Epithelial cell of esophagus (primary cell): ENCODE results near the gene SOX5.

Experiments
- DNase-seq: peaks from one replicate; pipeline ENCODE4 v3.0.0; 2010; ENCODE audit warnings: low read depth
- H3K4me3 ChIP-seq: 2 replicates; pipeline ENCODE4 v1.5.1; 2011; ENCODE audit warnings: mild to moderate bottlenecking, low read length, control low read depth
- TF ChIP-seq, protein P1 (sequence below): IDR thresholded peaks from 2 replicates; pipeline ENCODE4 v1.5.1; 2011; ENCODE audit warnings: low read depth, mild to moderate bottlenecking, low read length, control low read depth, inconsistent platforms; ENCODE audit not compliant: insufficient read depth; ENCODE audit errors: missing control alignments

Gene SOX5

DNA sequence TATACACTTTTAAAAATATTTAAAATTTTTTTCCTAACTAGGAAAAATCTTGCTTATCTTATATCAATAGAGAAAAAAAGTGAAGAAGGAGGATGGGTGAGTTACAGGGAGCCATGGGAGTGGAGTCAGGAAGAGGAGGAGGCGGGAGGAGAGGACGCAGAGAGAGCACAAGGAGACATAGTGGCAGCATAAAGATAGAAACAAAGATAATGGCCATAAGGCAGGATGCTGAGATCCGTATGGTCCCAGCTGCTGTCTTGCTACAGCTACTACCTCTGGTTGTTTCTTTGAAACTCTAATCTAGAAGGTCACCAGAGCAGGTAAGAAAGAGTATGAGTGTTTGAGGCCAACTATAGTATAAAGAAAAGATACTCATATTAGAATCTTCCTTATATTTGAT, 2.6 kb upstream of the SOX5 start:
- H3K4me3 ChIP-seq, result no peak overlapping the region
- no peak for DNase-seq
- TF ChIP-seq, protein P1, sequence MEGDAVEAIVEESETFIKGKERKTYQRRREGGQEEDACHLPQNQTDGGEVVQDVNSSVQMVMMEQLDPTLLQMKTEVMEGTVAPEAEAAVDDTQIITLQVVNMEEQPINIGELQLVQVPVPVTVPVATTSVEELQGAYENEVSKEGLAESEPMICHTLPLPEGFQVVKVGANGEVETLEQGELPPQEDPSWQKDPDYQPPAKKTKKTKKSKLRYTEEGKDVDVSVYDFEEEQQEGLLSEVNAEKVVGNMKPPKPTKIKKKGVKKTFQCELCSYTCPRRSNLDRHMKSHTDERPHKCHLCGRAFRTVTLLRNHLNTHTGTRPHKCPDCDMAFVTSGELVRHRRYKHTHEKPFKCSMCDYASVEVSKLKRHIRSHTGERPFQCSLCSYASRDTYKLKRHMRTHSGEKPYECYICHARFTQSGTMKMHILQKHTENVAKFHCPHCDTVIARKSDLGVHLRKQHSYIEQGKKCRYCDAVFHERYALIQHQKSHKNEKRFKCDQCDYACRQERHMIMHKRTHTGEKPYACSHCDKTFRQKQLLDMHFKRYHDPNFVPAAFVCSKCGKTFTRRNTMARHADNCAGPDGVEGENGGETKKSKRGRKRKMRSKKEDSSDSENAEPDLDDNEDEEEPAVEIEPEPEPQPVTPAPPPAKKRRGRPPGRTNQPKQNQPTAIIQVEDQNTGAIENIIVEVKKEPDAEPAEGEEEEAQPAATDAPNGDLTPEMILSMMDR, result no peak

DNA sequence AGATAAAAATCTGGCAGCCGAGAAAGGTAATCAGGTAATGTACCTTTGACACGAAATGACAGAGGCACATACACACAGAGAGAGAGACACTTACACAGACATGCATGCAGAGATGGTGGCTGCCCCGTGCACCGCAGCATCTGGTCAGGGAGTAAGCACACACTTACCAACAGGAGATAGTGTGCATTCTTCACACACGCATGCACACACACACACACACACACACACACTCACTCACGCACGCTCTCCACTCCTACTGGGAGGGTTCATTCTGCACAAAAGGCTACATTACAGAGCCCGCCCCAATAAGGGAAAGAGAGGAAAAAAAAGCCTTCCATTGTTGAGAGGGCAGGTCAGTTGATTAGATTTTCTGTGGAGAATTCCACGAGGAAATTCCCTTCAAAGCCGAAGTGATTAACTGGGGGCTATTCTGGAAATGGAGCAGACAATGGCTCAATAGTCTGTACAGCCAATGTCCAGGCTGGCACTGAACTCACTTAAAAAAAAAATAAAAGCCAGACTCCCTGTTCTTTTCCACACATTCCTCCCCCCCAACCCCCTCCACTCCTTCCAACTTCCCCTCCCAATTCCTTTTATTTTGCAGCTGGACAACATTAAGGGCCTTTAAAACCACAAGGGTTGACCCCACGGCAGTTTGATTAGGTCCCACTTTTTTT, 1.4 kb upstream of the SOX5 start:
- DNase-seq, result no peak
- TF ChIP-seq, protein P1, result no peak
- H3K4me3 ChIP-seq, result peak overlapping the region; percentile 28

DNA sequence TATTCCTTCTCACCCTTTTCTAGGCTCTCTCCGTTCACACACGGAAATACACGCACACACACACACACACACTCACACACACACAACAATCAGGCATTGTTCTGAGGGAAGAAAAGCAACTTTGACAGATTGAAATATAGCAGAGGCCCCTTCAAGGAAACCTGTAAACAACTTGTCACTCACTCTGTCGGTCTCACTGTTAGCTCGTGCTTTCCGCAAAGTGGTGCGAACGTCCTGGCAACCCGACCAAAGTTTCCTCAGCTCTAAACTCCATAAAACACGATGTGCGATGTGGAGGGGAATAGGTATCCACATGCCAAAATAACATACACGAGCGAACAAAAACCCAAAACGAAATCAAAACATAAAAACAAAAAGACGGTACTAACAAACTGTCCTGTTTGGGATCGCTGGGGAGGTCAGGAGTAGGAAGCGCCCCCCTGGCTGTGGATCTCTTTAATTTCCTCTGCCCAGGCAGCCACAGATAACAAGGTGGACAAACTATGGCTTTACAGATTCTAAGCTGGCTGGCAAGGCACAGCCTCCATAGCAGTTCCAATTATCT, 822 bp upstream of the SOX5 start:
- DNase-seq, result no peak
- TF ChIP-seq, protein P1, result no peak
- H3K4me3 ChIP-seq, result peak overlapping the region; percentile 28

DNA sequence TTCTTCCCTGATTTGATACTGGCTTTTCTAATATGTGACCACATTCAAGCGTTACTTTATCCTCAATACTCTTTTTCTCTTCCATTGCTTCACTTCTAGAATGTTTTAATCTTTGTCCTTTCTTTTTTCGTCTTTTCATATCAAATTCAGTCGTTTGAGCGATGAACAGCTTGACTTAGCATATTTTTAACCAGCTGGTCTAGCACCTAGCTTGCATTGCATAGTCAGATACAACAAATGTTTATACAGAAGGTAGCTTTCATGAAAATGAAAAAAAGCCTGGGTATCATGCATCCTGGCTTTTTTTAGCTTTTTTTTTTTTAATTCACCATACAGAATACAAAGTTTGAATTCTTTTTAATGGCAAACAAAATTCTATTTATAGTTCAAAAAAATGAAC, 1.2 kb downstream of the SOX5 start:
- DNase-seq, result no peak
- no peak overlapping the region for H3K4me3 ChIP-seq
- TF ChIP-seq, protein P1, result no peak

DNA sequence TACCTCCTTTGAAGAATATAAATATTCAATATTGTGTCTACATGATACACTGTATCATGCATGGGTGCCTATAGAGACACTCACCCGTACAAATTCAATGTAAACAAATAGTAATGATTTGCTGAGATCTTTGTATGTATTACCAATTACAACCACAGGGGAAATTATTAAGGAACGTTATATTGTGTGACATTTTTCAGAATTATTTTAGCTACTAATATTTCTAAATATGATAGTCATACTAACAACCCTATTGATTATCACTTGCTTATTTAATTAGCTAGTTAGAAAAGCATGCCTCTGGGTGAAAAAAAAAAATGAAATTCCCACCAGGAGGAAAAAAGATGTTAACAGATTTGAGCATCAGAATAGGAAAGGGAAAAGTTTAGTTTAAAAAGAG, 2.1 kb downstream of the SOX5 start:
- TF ChIP-seq, protein P1, result no peak
- DNase-seq, result no peak
- no peak overlapping the region for H3K4me3 ChIP-seq

DNA sequence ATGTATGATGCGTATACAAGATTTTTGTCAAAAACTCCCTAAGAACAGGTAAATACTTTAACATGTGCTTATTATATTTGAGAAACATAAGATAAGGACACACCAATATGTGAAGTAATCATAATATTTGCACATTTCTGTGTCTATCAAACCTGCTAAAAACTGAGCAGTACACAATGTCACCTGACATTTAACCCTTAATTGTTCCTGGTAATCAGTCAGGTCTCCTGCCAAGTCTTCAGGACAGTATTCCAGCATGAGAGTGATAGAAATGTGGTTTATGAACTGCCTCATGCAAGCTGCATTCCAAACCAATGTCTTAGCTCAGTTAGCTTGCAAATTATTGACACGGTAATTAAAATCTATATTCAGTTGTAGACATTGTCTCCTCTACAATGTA, 4.2 kb downstream of the SOX5 start:
- TF ChIP-seq, protein P1, result no peak
- no peak for DNase-seq

DNA sequence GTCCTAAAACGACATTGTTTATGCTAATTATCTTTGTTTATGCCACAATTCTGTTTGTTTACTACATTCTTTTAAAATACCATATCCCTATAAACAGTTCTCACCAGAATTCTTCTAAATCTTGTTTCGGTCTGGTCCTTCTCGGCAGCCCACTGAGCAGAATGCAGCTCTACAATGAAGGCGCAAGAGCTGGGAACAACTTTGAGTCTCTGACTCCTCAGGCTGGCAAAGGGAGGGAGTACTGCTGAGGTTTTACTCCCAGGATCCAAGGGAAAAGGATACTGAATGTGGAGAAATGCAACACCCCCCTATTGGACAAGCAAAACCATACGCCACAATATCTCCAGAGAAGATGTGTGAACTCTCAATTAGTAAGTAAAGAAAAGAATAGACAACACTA, 5.4 kb downstream of the SOX5 start:
- no peak for DNase-seq
- TF ChIP-seq, protein P1, result no peak

More for the DNA sequence above, 4.2 kb downstream of the SOX5 start:
- H3K4me3 ChIP-seq, result no peak overlapping the region

More for the DNA sequence above, 5.4 kb downstream of the SOX5 start:
- H3K4me3 ChIP-seq, result no peak overlapping the region
